ENCODE results near the gene TANC1.

GRCh38 chr2:159002462-159003111, 34.1 kb downstream of the TANC1 start:
- TF ChIP-seq POLR2A (IDR thresholded peaks at IDR 0.05), result no peak
- no peak for TF ChIP-seq CTCF (IDR thresholded peaks at IDR 0.05)

Measured in vagina (tissue), 2 donors.